Posterior vena cava (tissue), 2 donors: Measurements from ENCODE around the gene P3H3. TPM values are rescaled to one million over a fixed set of nuclear protein-coding genes. Genes with fewer than 3 reads are reported as not detected.

Source experiments
- DNase-seq: peaks from one replicate; pipeline ENCODE4 v3.0.0-alpha.2; 2020; ENCODE audit warnings: low spot score
- intact Hi-C, 2 donors: fragments of 100-400 bp; cut with DNase I; formaldehyde crosslinking; loops; one replicate each; pipeline versions ENCODE4 v1.14.1 to v1.14.2; 2022 to 2023
- long read RNA-seq, 2 donors: library from polyadenylated mRNA; unstranded; transcript quantifications; one replicate each; pipeline ENCODE4 v2.0.0, GENCODE V29; 2020 to 2021
- total RNA-seq, 2 donors: library from RNA; stranded (reverse); fragmentation: NEBNext Ultra II Directional; extraction: Animal tissue kit (Norgen Biotek cat#: 25700); gene quantifications; one replicate each; pipeline ENCODE4 v1.2.1, GENCODE V29; 2021
- donor health status: DM: yes; HTN: yes; CAD: no.
- donor health status: DM: yes; HTN: yes; CAD: no.

Gene P3H3
- total RNA-seq, result 10 to 100 TPM; 37.7 to 59.9 TPM
- long read RNA-seq, donor 1, transcript P3H3-201 (15 exons, 2,632 nt), result major isoform, 18 of 33 reads
- long read RNA-seq, donor 1, partial matches to known transcripts, result 10 of 33 reads
- long read RNA-seq, donor 1, other reads (novel, unspliced or antisense), result 4 of 33 reads
- long read RNA-seq, donor 2, transcript P3H3-211 (14 exons, 2,129 nt), result major isoform, 8 of 61 reads
- long read RNA-seq, donor 2, transcript P3H3-201 (15 exons, 2,632 nt), result minor isoform, 7 of 61 reads
- long read RNA-seq, donor 2, partial matches to known transcripts, result 39 of 61 reads
- long read RNA-seq, donor 2, other reads (novel, unspliced or antisense), result 7 of 61 reads

GRCh38 chr12:6827982-6828780, at the start of gene P3H3:
Gene P3H3, plus strand, starts transcription at chr12:6828407. Its CDS starts 34 bp downstream, at chr12:6828441.
- intact Hi-C loops, result no loop called here
- DNase-seq, result no peak

- intact Hi-C loops, result loop anchor here in 1 of 2 donors (2.0 to 5.0 kb wide), 3 partner anchors 26 to 157 kb away; partner anchors contain the start of gene MLF2
- peak; percentile 98 for DNase-seq
Observed at GRCh38 chr12:6778574-6779550, 49.3 kb upstream of the P3H3 start.

DNA sequence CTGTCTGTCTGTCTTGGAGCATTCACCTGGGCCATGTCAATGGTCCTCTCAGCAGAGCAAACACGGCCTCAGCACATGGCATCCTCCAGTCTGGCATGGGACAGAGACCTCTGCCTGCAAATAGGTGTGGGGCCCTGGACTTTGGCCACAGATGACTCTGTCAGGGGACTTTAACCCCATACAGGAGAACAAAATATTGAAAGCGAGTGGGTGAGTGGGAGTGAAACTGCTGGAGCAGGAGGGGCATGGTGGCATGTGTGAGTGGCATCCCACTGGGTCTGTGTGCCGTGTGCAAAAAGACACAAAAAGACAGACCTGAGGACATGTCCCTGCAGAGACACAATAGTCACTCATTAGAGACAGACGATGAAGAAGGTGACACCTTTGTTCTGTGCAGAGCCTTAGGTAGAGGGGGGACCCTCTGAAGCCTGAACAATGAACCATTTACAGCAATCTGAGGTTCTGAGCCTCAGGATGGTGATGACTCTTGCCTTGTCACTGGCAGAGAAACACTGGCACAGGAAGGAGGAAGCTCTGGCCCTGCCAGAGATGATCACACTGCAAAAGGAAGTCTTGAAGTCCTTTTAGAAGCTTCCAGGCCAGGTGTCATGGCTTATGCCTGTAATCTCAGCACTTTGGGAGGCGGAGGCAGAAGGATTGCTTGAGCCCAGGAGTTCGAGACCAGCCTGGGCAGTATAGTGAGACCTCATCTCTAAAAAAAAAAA, 48.3 kb upstream of the P3H3 start:
- DNase-seq, result no peak
- intact Hi-C loops, result loop anchor here in 1 of 2 donors (2.0 to 5.0 kb wide), 3 partner anchors 27 to 158 kb away; partner anchors contain the start of gene MLF2

GRCh38 chr12:6780573-6780972, 47.6 kb upstream of the P3H3 start:
- no peak for DNase-seq
- intact Hi-C loops, result no loop called here

GRCh38 chr12:6782119-6782518, 46.1 kb upstream of the P3H3 start:
- intact Hi-C loops, result no loop called here
- no peak for DNase-seq

DNA sequence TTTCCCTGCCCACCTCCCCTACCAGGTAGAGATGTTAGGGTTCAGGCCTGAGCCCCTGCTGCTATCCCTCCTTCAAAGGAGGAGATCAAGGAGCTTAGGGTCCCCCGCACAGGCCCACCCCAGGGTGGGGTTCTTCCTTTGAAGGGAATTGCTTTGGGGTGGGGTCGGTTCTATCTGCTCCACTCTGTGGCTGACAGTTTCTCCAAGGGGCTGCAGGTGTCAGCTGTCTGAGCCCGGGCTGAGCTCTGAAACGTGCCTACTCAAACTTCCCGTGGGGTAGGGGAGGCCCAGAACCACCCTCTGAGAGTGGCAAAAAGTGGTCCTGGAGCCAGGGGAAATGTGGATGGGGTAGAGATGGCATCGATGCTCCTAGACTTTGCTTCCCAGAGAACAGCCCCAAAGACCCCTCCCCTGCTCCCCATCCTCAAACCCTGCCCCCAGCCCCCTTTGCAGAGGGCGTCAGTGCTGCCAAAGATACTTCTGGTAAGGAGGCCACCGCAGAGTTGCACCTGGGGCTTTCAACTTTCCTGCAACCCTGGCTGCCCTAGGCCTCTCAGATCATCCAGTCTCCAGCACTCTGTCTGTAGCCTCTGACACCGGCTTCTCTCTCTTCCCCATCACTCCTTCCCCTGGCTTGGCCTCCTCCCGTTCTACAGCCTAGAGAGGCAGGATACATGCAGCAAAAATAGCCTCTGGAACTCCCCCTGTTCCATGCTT, 45.2 kb upstream of the P3H3 start:
- no peak for DNase-seq
- intact Hi-C loops, result no loop called here

DNA sequence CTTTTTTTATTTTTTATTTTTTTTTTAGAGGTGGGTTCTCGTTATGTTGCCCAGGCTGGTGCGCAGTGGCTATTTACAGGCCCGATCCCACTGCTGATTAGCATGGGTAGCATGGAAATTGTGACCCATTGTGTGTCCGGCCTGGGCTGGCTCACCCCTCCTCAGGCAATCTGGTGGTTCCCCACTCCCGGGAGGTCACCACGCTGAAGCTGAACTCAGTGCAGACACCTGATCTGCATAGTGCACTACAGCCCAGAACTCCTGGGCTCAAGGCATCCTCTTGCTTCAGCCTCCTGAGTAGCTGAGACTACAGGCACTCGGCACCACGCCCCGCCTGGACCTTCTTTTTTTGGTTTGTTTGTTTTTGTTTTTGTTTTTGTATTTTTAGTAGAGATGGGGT, 44.4 kb upstream of the P3H3 start:
- intact Hi-C loops, result no loop called here
- DNase-seq, result no peak

GRCh38 chr12:6784296-6784695, 43.9 kb upstream of the P3H3 start:
- intact Hi-C loops, result no loop called here
- DNase-seq, result no peak

DNA sequence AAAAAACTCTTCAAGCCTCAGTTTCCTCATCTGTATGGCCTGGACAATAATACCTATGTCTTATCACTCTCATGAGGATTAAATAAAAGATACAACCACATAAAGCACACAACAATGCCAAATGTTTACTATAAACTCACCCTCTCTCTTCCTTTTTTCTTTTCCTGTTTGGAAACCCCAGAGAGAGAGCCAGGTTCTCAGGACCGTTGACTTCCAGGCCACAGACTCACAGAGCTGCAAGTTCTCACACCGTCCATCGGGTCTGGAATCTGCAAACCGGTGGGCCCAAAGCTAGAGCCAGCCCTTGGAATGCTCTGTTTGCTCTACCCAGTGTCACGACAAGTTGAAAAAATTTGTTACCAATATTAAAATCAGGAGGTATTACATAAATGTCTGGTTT, 43.4 kb upstream of the P3H3 start:
- DNase-seq, result no peak
- intact Hi-C loops, result no loop called here

GRCh38 chr12:6786416-6787094, 41.7 kb upstream of the P3H3 start:
- DNase-seq, result no peak
- intact Hi-C loops, result no loop called here

DNA sequence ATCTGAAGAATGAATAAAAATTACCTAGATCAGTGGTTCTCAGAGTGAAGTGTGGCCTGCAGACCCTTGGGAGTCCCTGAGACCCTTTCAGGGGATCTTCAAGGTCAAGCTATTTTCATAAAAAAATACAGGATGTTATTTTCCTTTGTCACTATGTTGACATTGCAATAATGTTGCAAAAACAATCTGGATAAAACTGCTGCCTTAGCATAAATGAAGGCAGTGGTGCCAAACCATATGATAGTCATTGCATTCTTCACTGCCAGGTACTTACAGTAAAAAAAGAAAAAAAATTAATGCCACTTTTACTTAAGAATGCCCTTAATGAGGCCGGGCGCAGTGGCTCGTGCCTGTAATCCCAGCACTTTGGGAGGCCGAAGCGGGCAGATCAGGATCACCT, 40.9 kb upstream of the P3H3 start:
- no peak for DNase-seq
- intact Hi-C loops, result no loop called here

DNA sequence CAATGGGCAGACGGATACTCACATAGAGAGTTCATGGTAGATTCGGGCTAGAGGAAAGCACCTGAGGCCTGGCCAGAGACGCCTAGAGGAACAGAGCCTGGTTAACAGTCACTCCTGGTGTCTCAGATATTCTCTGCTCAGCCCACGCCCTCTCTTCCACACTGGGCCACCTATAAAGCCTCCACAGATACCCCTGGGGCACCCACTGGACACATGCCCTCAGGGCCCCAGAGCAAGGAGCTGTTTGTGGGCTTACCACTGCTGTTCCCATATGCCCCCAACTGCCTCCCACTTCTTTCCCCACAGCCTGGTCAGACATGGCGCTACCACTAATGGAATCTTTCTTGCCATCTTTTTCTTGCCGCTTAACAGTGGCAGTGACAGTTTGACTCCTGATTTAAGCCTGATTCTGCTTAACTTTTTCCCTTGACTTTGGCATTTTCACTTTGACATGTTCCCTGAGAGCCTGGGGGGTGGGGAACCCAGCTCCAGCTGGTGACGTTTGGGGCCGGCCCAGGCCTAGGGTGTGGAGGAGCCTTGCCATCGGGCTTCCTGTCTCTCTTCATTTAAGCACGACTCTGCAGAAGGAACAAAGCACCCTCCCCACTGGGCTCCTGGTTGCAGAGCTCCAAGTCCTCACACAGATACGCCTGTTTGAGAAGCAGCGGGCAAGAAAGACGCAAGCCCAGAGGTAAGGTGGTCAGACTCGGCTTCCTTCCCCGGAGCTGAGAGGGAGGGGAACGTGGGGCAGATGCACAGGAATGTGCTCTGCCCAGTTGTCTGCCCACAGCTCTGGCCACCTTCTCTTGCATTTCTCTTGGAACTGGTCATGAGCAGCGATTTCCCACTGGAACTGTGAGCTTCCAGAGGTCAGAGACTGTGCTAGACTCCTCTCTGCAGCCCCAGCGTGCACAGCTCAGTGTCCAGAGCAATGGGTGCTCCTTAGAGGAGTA, 39.0 kb upstream of the P3H3 start, which contains the start of gene CD4:
CD4 (plus strand) TSS at position 557 of the 953 bp plus-strand sequence. CDS start 10,611 bp downstream, outside the sequence.
- intact Hi-C loops, result no loop called here

DNA sequence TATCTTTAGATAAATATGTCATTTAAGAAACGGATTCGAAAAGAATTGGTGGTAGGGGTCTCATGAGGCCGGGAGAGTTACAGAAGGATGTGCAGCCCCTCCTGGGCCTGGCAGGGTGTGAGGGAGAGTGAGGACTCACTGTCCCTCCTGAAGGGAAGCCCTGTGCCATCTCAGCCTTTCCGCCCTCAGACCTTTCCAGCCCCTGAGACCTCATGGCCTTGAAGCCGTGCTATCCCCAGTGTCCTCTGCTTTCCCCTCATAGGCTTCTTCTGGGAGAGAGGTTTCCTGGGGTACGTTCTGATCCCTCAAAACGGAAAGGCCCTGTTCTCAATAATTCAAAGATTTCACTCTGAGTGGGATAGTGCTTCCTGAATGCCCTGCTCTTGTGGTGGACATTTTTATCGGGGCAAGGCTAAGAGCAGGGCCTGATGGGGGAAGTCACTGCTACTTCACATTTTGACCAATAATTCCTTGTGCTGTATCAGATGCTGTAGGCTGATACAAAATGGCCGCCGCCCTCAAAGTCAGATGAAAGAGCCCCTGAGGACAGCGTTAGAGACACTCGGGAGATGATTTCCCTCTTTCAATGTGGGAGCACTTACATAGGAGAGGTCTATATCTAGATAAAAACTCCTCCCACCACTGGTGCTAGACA, 37.6 kb upstream of the P3H3 start:
- intact Hi-C loops, result no loop called here
- DNase-seq, result no peak

More for the DNA sequence above, 39.0 kb upstream of the P3H3 start, which contains the start of gene CD4:
- DNase-seq, result peak; percentile 92

- intact Hi-C loops, result no loop called here
- no peak for DNase-seq
Observed at GRCh38 chr12:6791931-6792520, 36.2 kb upstream of the P3H3 start.

DNA sequence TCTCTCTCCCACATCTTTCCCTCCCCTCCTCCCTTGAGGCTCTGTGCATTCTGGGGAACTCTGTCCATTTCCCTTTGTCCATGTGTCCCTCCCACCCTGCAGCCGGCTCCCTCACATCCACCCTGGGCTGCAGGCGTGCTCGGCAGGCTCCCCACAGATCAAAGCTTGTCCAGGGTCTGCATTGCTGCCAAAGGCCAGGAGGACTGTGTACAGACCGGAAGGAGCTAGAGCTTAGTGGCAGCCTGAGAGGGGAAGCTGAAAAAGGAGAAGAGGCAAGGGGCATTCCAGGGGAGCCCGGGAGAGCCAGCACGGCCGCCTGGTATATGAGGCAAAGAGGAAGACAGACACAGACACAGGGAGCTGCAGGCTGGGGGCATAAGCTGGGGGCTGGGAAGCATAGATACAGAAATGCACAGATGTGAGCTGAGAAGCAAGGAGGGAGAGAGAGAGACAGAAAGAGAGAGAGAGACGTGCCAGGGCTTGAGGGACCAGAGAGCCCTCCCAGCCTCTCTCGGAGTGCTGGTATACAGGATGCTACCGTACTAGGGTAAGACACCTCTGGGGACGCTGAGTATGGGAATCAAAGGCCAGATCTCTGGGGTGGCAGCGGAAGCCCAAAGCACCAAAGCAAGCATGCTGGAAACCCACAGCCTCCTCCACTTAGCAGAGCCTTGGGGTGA, 35.5 kb upstream of the P3H3 start:
- intact Hi-C loops, result no loop called here

More for the DNA sequence above, 35.5 kb upstream of the P3H3 start:
- no peak for DNase-seq
